Keratinocyte (primary cell): ENCODE data around the gene DIAPH3.

Experiments used
- EZH2 ChIP-seq: IDR thresholded peaks from one replicate; pipeline ENCODE4 v1.6.1; 2012; ENCODE audit warnings: inconsistent platforms, mild to moderate bottlenecking, low read length, moderate library complexity
- TF ChIP-seq, protein P1 (sequence below), 3 experiments: IDR thresholded peaks in 1 of 3; conservative IDR thresholded peaks in 1 of 3; optimal IDR thresholded peaks in 1 of 3; 2 replicates in 2 of 3; 3 replicates in 1 of 3; pipeline versions ENCODE3 to v1.5.1; 2011; ENCODE audit warnings: low read length in 3 of 3, mild to moderate bottlenecking in 3 of 3, moderate library complexity in 2 of 3, control low read depth in 1 of 3, inconsistent platforms in 1 of 3; ENCODE audit not compliant: insufficient read depth in 2 of 3; ENCODE audit errors: extremely low read depth in 1 of 3

DNA sequence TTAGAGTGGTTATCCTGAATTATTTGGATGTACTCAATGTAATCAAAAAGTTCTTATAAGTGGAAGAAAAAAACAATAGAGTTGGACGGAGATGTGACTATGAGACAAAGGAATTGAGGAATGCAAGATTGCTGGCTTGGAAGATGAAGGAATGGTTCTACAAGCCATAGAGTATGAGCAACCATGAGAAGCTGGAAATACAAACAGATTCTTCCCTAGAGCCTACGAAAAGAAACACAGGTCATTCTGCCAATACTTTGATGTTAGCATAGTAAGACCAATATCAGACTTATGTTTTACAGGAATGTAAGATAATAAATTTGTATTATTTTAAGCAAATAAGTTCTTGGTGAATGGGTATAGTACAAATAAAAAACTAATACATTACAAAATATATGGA lies 249.2 kb downstream of the DIAPH3 start:
- TF ChIP-seq, protein P1, sequence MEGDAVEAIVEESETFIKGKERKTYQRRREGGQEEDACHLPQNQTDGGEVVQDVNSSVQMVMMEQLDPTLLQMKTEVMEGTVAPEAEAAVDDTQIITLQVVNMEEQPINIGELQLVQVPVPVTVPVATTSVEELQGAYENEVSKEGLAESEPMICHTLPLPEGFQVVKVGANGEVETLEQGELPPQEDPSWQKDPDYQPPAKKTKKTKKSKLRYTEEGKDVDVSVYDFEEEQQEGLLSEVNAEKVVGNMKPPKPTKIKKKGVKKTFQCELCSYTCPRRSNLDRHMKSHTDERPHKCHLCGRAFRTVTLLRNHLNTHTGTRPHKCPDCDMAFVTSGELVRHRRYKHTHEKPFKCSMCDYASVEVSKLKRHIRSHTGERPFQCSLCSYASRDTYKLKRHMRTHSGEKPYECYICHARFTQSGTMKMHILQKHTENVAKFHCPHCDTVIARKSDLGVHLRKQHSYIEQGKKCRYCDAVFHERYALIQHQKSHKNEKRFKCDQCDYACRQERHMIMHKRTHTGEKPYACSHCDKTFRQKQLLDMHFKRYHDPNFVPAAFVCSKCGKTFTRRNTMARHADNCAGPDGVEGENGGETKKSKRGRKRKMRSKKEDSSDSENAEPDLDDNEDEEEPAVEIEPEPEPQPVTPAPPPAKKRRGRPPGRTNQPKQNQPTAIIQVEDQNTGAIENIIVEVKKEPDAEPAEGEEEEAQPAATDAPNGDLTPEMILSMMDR (optimal IDR thresholded peaks at IDR 0.05 in 1 of 3, IDR thresholded peaks at IDR 0.05 in 1 of 3, conservative IDR thresholded peaks at IDR 0.05 in 1 of 3; ENCODE audit: extremely low read depth in 1 of 3, insufficient read depth in 2 of 3, low read length in 3 of 3), result no peak
- TF ChIP-seq EZH2, result no peak
